GM21825 (cell line): Measurements from ENCODE around the gene ZIC2.

Source experiments
- ATAC-seq: cut with Tn5 transposase; IDR thresholded peaks from one replicate; pipeline ENCODE4 v1.9.1; 2021; ENCODE audit warnings: mild to moderate bottlenecking, moderate library complexity; ENCODE audit not compliant: unreplicated experiment

ZIC2 gene

DNA sequence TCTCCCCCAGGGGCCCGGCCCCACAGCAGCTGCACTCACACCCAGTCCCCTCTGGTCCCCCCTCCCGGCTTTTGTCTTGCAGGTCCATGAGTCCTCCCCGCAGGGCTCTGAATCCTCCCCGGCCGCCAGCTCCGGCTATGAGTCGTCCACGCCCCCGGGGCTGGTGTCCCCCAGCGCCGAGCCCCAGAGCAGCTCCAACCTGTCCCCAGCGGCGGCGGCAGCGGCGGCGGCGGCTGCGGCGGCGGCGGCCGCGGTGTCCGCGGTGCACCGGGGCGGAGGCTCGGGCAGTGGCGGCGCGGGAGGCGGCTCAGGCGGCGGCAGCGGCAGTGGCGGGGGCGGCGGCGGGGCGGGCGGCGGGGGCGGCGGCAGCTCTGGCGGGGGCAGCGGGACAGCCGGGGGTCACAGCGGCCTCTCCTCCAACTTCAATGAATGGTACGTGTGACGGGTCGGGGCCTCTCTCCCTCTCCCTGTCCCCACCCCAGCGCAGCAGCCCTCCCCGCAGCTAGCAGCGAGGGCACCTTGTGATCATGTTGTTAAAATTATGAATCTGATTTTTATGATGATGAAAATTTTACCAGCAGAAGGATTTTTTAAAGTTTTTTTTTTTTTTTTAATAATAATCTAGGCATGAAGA is 3.8 kb downstream of the ZIC2 start:
- no peak for ATAC-seq

DNA sequence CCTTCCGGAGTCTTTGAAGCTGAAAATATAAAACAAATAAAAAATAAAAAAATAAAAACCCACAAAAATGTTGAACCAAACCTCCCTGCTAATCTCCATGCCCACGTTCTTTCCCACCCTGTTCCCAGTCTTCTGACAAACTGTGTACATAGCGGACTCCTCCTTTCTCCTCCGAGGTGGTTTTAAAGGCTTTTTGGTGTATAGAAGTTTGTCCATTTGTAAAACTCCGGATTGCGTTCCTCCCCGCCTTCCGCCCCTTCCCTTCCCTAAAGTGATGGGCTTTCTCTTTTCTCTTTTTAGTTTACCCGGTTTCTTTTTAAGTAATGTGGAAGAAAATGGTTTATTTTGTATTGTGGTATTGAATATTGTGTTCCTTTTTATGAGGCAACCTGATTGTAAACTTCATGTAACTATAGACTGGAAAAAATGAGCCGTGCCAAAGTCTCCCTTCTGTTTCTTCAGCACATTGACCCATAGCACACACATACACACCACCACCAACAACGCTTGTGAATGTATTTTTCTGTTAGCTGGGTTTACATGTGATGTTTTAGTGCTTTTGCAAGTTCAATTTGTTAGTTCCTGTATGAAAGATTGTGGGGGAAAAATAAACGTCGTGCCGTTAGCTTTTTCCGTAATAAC is 4.4 kb downstream of the ZIC2 start:
- ATAC-seq, result no peak

DNA sequence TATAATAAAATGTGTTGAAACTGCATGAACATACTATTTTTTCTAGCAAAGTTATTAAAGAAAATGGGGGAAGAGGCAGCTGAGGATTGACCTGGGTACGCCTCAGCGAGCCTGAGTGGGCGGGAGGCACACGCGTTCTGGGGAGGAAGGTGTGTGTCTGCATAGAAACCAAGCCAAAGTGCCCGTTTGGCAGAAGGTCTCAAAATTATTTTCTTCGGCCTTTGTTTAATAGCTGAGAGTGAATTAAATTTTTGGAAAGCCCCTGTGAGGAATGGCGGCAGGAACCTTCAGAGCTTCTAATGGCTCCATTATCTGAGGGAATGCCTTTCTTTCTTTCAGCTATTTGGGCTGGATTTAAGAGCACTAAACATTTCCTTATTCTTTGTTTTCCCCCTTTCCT is 5.2 kb downstream of the ZIC2 start:
- no peak for ATAC-seq

DNA sequence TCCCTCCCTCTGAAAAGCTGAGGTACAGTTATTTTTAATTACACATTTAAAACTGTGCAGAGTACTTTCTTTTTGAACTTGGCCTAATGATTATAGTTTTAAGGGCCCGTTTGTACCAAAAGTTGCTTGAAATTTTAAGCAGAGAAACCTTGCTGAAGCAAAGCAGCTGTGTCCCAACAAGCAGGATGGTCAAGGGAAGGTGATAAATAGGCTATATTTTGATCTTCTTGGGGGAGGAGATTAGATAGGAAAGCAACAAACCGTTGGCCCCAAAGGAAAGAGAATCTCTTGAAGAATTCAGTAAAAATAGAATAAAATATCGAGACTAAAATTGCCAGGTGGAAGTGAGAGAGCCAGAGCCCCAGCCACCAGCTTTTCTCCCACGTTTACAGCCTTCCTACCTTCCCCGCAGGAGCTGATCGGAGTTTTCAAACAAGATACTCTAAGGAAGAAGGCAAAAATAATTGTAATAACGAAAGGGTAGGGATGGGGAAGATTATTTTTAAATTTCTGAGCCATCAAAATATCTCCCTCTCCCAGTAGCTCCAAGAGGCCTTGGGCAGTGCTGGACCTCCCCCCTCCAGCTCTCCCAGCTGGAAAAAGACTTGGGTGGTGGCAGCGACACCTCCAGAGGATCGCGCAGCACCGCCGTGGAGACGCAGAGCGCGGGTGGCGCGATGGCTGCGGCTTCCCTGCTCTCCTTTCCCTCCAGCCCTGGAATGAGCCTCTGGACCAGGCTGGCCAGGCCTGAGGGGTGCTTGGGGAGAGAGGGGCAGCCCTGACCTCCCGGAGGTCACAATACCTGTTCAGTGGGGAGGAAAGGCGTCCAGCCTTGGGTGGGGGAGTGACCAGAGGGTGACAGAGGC is 5.8 kb downstream of the ZIC2 start:
- no peak for ATAC-seq

DNA sequence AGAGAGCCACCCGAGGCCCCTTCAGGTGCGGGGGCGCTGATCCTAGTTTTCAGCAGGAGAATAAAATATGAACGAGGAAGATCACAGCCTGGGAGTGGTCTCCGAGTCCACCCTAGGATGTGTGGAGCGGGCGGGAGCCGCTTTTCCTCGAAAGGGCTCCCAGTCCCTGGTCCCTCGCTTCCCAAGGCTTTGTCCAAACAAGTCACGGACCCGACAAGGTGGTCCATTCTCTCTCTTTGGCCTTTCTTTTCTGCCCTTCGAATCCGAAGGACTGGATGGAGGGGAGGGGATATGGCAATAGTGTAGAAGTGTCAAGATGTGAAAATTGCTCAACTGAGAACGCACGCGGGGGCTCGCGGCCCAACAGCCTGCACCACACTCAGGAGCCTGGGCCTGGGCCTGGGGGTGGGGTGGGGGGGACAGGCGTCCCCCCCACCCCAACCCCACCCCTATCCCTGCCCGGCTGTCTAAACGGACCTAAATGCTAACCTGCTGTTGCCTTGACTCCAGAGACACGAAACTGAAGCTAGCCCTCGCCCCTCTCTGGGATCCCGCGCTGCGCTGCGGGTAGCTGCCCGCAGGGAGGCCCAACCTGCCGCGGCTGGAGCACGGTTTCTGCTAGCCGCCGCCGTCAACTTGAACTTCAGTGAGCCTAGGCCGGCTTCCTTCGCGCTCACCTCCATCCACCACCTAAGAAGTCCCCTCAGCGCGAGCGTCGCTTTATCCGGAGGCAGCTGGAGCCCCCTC is 7.1 kb downstream of the ZIC2 start:
- no peak for ATAC-seq

DNA sequence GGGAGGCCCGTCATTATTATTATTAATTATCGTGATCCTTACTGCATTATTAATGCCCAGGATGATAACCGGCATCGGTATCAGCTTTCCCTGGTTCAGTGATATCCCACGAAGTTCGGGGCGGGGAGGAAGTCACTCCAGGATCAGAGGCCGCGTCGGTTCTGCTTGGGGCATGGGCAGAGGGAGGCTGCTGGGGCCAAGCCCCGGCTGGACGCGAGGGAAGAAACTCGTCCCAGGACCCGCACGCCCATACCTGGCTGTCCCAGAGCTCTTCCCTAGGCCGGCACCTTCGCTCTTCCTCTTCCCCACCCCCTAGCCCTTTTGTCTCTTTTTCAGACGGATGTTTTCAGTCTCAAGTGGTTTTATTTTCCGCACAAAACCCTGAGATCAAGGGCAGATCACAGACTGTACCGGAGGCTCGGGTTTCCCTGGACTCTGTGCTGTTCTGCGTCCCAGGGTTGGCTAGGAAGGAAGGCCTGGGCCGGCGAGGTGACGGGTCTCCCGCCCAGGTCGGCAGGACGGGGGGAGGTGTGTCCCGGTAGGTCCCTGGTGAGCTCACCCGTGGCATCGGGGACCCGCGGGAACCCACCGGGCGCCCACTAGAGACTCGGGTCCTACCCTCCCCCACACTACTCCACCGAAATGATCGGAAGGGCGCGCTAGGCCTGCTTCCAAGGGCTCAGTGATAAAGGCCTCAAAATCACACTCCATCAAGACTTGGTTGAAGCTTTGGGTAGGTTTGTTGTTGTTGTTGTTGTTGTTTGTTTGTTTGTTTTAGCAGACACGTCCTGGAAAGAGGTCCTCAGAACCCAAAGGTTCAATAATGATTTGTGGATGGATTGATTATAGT is 7.9 kb downstream of the ZIC2 start:
- ATAC-seq, result no peak

DNA sequence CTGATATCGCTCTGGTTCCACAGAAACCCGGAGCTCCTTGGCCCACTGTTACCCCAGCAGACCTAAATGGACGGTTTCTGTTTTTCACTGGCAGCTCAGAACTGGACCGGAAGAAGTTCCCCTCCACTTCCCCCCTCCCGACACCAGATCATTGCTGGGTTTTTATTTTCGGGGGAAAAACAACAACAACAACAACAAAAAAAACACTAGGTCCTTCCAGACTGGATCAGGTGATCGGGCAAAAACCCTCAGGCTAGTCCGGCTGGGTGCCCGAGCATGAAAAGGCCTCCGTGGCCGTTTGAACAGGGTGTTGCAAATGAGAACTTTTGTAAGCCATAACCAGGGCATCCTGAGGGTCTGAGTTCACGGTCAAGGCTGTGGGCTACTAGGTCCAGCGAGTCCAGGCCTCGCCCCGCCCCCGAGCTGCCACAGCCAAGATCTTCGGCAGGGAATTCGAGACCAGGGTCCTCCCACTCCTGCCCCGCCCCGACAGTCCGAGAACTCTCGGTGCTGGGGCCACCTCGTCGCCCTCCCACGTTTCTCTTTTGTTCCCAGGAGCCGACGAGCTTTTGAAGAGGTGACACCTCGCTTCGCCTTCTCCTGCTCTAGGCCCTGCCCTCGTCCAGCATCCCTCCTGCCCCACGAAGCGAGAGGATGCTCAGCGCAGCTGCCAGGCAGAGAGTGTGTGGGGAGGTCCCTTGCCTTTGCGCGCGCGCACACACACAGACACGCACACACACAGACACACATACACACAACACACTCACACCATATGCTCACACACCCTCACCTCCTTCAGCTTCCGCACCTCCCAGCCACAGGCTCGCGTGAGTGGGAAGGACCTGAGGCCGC is 8.8 kb downstream of the ZIC2 start:
- no peak for ATAC-seq

DNA sequence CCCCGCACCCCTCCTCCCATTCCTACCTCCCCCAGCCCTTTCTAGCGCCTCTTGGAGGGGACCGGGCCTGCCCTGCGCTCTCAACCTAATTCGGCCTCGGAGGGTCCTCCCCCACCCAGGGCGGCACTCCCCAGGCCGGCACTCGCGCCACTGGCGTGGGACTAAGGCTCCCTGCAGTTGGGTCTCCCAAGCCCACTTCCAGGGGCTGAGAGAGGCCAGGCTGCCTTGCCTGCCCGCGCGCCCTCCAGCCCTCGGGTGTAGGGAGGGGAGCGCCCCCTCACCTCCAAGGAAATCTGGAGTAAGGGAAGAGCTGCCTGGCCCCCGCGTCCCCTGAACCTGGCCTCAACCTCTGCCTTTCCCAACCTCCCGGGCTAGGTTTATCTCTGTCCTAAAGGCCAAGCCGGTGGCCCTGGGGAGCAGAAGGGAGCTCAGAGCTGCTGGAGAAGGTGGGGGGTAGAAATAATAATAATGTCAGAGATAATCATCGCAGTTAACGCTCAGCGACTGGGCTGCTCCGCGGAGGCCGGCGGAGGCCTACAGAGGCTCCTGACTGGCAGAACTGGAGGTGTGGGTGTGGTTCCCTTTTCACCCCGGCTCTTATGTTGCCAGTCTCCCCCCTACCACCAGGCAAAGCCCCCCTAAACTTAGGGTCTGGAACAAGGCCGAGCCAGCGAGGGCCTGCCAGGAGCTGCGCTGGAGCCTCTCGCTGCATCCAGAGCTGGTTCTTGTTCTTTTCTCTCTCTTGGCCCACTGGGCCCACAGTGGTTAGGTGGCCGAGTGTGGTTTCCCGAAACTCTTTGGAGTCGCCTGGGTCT is 9.6 kb downstream of the ZIC2 start:
- no peak for ATAC-seq

DNA sequence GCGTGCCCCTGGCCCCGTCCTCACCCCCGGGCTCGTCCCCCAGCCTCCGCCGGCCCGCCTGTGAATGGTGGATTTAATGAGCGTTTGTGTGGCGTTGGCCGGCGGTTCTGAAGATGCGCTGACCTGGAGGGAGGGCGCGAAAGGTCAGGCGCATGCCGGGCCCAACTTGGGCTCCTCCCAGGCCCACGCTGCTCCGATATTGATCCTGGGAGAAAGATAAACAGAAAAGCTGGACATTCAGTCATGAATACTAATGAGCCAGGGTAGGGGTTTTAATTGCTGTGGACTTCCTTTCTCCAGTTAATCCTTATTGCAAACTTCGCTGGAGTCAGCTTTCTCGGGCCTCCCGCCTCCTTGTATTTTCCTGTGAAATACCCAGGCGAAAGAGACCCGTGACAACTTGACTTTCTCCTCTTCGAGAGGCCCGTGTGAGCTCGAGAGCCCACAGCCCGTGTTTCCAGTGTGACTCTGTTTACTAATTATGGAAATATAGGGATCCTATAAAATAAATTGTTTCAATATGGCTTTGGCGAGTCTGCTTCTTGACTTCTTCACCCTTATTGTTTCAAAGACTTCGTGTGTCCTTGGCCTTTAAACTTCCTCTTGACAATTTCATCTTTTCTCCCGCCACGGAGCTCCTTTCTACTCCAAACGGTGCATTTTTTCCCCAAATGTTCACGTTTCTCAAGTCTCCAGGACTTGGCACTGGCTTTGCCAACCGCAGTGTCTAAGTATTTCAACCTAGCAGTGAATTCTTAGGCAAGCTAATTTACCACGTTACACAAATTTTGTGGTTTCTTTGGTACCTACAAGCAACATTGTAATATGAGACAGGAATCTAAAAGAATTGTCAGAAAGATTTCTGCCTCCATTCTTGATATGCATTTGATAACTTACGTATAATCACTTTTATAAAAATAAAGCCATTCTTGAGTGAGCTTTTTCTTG is 10.5 kb downstream of the ZIC2 start:
- ATAC-seq, result no peak

DNA sequence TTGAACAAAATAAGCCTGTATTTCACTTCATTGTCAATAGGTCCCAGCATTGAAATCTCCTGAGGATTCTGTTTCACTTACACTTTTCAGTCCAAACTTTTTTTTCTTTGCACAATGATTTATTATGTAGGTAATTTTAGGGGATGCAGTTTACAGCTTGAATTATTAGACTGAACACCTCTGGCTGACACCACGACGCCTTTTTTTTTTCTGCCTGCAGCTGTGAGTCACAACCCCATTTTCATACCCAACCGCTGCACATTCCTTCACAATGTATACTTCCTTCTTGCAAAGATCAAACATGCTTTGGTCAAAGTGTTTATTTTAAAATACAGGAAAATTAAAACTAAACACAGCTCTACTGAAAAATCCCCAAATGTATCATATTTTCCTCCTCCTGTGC is 11.4 kb downstream of the ZIC2 start:
- ATAC-seq, result no peak

DNA sequence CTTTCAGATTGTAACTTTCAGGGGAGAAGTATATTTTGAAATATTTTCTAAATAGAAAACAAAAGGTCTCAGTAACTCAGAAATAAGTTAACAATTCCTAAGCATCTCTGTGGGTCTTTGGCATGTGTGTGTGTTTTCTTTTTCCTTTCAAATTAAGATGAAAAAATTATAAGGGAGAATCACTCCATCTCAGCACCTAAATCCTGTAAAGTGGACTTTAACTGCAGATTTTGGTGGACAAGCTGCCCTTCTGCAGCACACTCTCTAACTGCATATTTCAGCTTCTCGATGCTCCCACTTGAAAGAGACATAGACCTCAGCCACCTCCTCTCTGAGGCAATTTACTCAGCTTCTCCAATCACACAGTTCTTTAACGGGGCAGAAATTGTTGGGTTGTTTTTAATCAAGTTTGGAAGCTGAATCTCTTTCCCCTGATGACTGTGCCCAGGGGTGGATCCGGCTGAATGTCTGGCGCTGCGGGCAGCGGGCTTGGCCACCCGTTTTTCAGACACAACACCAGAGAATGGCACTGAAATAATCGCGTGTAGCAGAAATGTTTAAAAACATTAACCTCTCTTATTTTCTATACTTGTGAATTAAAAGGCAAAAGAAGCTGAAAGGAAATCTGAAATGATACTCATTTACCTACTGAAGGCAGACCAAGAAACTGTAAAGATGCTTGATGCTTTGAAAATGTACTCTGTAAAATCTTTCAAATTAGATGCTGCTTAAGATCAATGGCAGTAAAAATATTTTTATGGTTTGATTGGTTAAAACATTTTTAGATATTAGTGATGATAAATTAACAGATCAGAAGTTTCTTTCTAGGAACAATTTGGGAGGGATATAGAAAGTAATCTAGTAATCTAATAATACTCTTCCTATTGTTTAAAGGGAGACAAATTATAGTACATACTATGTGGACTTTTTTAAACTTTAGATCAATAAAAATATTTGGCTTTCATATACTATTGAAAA is 12.4 kb downstream of the ZIC2 start:
- no peak for ATAC-seq

DNA sequence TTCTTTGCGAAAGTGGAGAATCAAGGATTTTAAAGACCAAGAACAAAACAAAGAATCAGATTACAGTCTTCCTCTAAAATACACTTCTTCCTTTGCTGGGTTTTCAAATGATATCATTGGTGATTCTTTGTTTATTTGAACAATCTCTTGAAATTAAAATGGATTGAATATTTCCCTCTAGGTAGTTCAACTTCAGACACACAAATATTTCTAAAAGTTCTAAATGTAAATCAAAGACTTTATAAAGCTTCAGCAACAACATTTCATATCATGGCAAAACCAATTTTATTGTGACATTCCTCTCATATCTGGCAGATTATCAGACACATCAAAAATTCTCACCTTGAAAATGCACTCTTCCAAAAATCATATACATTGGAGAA is 13.0 kb downstream of the ZIC2 start:
- no peak for ATAC-seq

DNA sequence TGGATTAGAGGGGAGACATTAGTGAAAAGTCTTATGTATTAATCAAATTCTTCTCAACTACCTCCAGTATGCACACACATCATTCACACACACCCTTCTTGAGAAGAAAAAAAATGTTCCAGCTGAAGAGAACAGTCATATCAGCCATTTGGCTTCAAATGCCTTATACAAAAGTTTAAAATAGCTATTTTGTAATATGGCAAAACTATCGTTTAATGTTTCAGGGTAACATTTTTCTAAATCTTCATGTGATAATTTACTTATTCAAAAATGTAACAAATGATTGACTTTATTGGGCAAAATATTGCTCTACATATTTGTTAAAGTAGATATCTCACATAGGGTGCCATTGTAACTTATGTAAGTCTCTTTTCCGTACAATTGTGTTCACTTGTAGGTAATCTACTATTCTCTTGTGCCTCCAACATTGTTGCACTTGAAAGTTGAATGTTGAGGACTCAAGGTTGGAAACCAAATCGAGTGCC is 13.6 kb downstream of the ZIC2 start:
- ATAC-seq, result no peak

DNA sequence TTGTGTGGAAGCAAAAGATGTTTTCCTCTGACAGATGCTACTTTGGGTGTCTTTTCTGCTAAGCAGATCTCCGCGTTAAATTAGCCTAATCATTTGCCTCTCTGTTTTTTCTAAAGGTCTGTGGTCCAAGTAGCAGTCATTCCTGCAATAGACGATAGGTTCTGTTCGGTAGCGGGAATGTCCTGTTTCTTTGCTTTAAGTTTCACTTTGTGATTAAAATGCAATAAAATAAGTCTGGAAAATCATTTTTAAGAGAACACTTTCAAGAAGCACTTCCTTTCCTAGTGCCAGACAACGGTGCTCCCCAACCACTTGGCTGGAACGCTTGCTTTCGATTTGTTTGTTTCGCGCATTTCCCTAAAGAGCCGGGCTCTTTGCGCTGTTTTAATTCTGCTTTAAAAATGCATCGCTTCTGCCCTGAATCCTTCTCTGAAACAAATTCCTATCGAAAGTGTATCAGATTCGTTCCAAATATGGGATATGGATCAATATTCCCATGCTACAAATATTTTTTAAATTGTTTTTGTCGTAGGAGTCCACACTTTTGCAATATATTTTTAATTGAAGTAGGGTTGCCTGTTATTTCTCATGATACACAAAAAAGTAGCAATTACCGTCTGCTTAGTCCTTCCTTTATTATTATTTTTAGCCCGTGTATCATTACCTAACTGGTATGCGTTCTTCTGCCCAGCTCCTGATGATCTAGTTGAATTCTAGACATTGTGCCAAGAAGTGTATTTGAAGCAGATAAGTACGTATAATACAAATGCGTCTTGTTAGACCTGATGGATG is 14.2 kb downstream of the ZIC2 start:
- no peak for ATAC-seq

DNA sequence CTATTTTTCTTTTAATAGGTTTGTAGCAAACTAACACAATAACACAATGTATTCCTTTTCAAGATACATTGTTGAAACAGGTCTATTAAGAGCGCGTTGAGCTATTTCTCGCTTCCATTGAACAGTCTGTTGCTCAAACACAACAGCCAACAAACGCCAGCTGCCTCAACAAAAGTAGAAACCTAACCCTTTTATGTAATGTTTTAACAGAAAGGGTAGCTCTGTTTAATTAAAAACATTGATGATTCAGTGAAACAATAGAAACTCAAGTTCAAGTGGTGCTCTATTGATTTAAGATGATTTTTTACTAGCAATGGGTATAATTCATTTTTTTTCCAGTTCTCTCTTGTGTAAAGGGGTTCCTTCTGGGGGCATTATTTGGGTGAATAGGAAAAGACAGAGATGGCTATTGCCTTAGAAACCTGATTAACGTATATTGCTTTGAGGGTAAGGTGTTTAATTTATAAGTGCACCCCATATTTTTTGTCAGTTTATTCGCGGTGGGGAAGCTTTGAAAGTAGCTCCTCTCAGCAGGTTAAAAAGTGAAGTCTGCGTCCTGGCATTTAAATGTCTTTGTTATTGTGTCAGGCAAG is 14.9 kb downstream of the ZIC2 start:
- no peak for ATAC-seq
